H1 (cell line): ENCODE measurements around the gene NLRP3. TPM values are rescaled to one million over a fixed set of nuclear protein-coding genes. Genes with fewer than 3 reads are reported as not detected.

Source experiments
- CHD2 ChIP-seq: IDR thresholded peaks from 2 replicates; pipeline ENCODE4 v1.6.1; 2012; ENCODE audit warnings: low read length, improper control_type of control experiment
- CHD7 ChIP-seq: fragments of 300-600 bp; sonication (generic); IDR thresholded peaks from 2 replicates; pipeline ENCODE4 v1.7.1; 2012; ENCODE audit warnings: low read length, moderate library complexity, mild to moderate bottlenecking, inconsistent platforms; ENCODE audit not compliant: insufficient replicate concordance
- GTF2F1 ChIP-seq: IDR thresholded peaks from 2 replicates; pipeline ENCODE4 v1.6.1; 2012; ENCODE audit warnings: low read depth, low read length, improper control_type of control experiment, borderline replicate concordance
- MAFK ChIP-seq: IDR thresholded peaks from 2 replicates; pipeline ENCODE4 v1.6.1; 2012; ENCODE audit warnings: low read depth, mild to moderate bottlenecking, improper control_type of control experiment, low read length
- RFX5 ChIP-seq: IDR thresholded peaks from 2 replicates; pipeline ENCODE4 v1.6.1; 2011; ENCODE audit warnings: low read depth, low read length, improper control_type of control experiment, borderline replicate concordance
- polyA plus RNA-seq, 7 experiments: library from polyadenylated mRNA; depleted of rRNA in 3 of 7; stranded (reverse) in 5 of 7; unstranded in 2 of 7; fragments of >200 nt in 5 of 7; fragments of 200-250 nt in 2 of 7; gene quantifications; 1 replicate in 5 of 7; 2 replicates in 1 of 7; 4 replicates in 1 of 7; pipeline versions ENCODE4 v1.2.1 to v1.2.3, GENCODE V29; 2011 to 2013; ENCODE audit warnings: missing spikeins in 2 of 7, mixed read lengths in 2 of 7
- total RNA-seq: library from RNA; stranded (reverse); fragmentation: NEBNext Ultra II Directional; extraction: Animal tissue kit (Norgen Biotek cat#: 25700); gene quantifications from 2 replicates; pipeline ENCODE4 v1.2.1, GENCODE V29; 2021

The NLRP3 gene
- total and polyA plus RNA-seq, 2 of the 8 experiments (the other 6 are each of a cell fraction or from before 2014, with no cell fraction given) = 0.05 to 0.19 TPM

GRCh38 chr1:247385283-247385682 lies 30.7 kb upstream of the NLRP3 start (continued):
- TF ChIP-seq CHD2 (no peak), MAFK (no peak), RFX5 (no peak), CHD7 (no peak), GTF2F1 (no peak)
